ENCODE results near the gene RABL3. TPM values are rescaled to one million over a fixed set of nuclear protein-coding genes. Genes with fewer than 3 reads are reported as not detected.
"Not testable (repeated sequence)": the region's sequence is repeated elsewhere in the genome, so short reads cannot be mapped to it uniquely, and the experiment has no call there.

RABL3 gene
- total and polyA plus RNA-seq, 7 donors = 9.4 to 15.5 (median 12.8) TPM

DNA sequence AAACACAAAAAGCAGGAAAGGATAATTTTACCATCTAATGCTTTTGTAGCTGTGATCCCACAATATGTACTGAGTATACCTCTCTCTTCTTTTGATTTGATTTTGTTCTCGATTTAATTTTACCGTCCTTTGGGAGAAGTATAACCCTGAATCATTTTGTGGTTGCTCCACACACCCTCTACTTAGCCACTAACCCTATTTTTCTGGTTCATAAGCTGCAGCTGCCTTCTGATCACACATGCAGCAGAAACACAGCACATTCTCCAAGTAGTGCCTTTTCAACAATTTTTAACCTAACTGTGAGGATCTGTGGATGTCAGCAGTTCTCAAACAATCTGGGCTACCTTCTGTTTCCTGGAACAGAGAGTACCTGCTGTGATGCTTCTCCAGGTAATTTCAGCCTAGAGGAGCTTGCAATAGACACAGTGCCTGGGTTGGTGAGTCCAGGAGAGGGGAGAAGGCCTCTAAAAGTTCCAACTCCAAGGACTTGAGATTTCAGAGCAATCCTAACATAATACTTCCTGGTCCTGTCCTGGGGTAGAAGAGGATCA is 100.5 kb downstream of the RABL3 start:
- Histone ChIP-seq H3K4me1 (peaks cover 0 to 11% (median 2%) of the 10 kb centered on the region in 4 donors), H3K27me3 (no peaks in the 10 kb centered on the region), H3K9me3 (no peaks in the 10 kb centered on the region), H3K36me3 (no peaks in the 10 kb centered on the region), H3K27ac (no peak overlapping the region), H3K4me3 (no peak overlapping the region)
- intact Hi-C loops (cut with DNase I) = no loop called here
- TF ChIP-seq POLR2A (IDR thresholded peaks at IDR 0.05) (no peak), CTCF (IDR thresholded peaks at IDR 0.05) (no peak), POLR2AphosphoS5 (IDR thresholded peaks at IDR 0.05) (no peak), EP300 (IDR thresholded peaks at IDR 0.05) (no peak)
- no peak for DNase-seq
- 89 to 94% methylated on average over 2 of the region's 2 CpGs for WGBS, 2 donors

DNA sequence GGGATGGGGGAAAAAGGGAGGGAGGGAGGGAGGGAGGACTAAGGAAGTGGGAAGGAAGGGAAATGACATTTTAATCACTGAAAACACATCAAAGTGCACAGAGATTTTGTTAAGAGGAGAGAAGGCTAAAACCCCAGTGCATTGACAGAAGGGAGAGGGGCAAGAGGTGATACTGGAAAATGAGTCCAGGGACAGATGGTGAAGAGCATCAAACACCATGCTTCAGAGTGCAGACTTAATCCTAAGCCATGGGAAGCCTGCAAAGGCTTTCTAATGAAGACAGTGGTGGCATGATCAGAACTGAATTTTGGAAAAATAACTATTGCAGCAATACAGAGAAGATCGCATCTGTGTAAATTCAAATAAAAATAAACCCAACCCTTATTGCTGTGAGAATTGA is 102.1 kb downstream of the RABL3 start:
- WGBS, 2 donors = 93 to 98% methylated on average over 1 of the region's 1 CpG
- Histone ChIP-seq H3K4me1 (peaks cover 0 to 10% (median 2%) of the 10 kb centered on the region in 4 donors), H3K27ac (no peak overlapping the region), H3K4me3 (no peak overlapping the region), H3K27me3 (no peaks in the 10 kb centered on the region), H3K9me3 (no peaks in the 10 kb centered on the region), H3K36me3 (no peaks in the 10 kb centered on the region)
- intact Hi-C loops (cut with DNase I) = no loop called here
- no peak for DNase-seq
- TF ChIP-seq POLR2AphosphoS5 (IDR thresholded peaks at IDR 0.05) = no peak
- TF ChIP-seq CTCF (IDR thresholded peaks at IDR 0.05) = no peak
- no peak for TF ChIP-seq EP300 (IDR thresholded peaks at IDR 0.05)
- TF ChIP-seq POLR2A (IDR thresholded peaks at IDR 0.05) = no peak

- DNase-seq; intact Hi-C loops (cut with DNase I); H3K27me3 ChIP-seq; H3K9me3 ChIP-seq; H3K36me3 ChIP-seq; H3K4me3 ChIP-seq; H3K27ac ChIP-seq: not testable (repeated sequence)
- WGBS, 2 donors = 94% methylated on average over 4 of the region's 4 CpGs
- H3K4me1 ChIP-seq = peaks cover 0 to 10% (median 2%) of the 10 kb centered on the region in 4 donors
These were observed 103.5 kb downstream of the RABL3 start for GRCh38 chr3:120638820-120639219.

DNA sequence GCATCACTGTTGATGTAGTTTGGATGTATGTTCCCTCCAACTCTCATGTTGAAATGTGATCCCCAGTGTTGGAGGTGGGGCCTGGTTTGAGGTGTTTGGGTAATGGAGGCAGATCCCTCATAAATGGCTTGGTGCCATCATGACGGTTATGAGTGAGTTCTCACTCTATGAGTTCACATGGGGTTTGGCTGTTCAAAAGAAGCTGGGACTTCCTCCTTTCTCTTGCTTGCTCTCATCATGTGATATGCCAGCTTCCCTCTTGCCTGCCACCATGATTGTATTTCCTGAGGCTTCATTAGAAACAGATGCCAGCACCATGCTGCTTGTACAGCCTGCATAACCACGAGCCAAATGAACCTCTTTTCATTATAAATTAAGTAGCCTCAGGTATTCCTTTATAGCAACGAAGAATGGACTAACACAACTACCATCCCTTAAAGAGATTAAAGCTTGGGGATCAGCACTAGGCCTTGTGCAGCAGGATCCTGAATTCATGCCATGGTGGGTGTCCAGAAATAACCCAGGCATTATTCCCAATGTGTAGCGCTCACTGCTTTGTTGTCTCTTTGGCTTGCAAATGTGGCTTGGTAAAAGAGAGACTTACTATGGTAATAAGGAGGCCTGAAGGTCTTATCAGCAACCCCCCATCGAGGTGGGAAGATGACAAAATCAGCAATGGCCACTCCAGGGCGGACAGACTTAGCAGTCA is 104.3 kb downstream of the RABL3 start:
- intact Hi-C loops (cut with DNase I) = no loop called here
- Histone ChIP-seq H3K27ac (no peak overlapping the region), H3K4me1 (peaks cover 0 to 10% (median 2%) of the 10 kb centered on the region in 4 donors), H3K9me3 (no peaks in the 10 kb centered on the region), H3K36me3 (no peaks in the 10 kb centered on the region), H3K4me3 (no peak overlapping the region), H3K27me3 (no peaks in the 10 kb centered on the region)
- no peak for TF ChIP-seq POLR2A (IDR thresholded peaks at IDR 0.05)
- TF ChIP-seq CTCF (IDR thresholded peaks at IDR 0.05) = no peak
- no peak for TF ChIP-seq POLR2AphosphoS5 (IDR thresholded peaks at IDR 0.05)
- TF ChIP-seq EP300 (IDR thresholded peaks at IDR 0.05) = no peak
- no peak for DNase-seq
- 86 to 88% methylated on average over 6 of the region's 6 CpGs for WGBS, 2 donors

- Histone ChIP-seq H3K4me1 (peaks cover 0 to 10% (median 2%) of the 10 kb centered on the region in 4 donors), H3K27ac (no peak overlapping the region), H3K4me3 (no peak overlapping the region), H3K9me3 (no peaks in the 10 kb centered on the region), H3K27me3 (no peaks in the 10 kb centered on the region), H3K36me3 (no peaks in the 10 kb centered on the region)
- TF ChIP-seq CTCF (IDR thresholded peaks at IDR 0.05) = no peak
- TF ChIP-seq EP300 (IDR thresholded peaks at IDR 0.05) = no peak
- TF ChIP-seq POLR2A (IDR thresholded peaks at IDR 0.05) = no peak
- TF ChIP-seq POLR2AphosphoS5 (IDR thresholded peaks at IDR 0.05) = no peak
- no peak for DNase-seq
- intact Hi-C loops (cut with DNase I) = no loop called here
- 27 to 63% methylated on average over 2 of the region's 2 CpGs for WGBS, 2 donors
These were observed 105.4 kb downstream of the RABL3 start for GRCh38 chr3:120636795-120637401.

All from sigmoid colon (tissue), 7 donors.